KOPT-K1 (cell line): ENCODE data around the gene UTP4.

Experiments
- H3K27ac ChIP-seq: fragments of 200-600 bp; sonication (generic); 2 replicates; pipeline ENCODE4 v1.5.1; 2016; ENCODE audit warnings: antibody characterized with exemption, mild to moderate bottlenecking, low read depth, low read length; ENCODE audit not compliant: poor library complexity, severe bottlenecking
- H3K36me3 ChIP-seq: fragments of 200-600 bp; sonication (generic); 2 replicates; pipeline ENCODE4 v1.5.1; 2017; ENCODE audit warnings: antibody characterized with exemption, mild to moderate bottlenecking, low read length, moderate library complexity; ENCODE audit not compliant: insufficient read depth
- H3K9me3 ChIP-seq: fragments of 200-600 bp; sonication (generic); 2 replicates; pipeline ENCODE4 v1.5.1; 2017; ENCODE audit warnings: antibody characterized with exemption, low read length, mild to moderate bottlenecking; ENCODE audit not compliant: insufficient read depth, poor library complexity, severe bottlenecking

The UTP4 gene

DNA sequence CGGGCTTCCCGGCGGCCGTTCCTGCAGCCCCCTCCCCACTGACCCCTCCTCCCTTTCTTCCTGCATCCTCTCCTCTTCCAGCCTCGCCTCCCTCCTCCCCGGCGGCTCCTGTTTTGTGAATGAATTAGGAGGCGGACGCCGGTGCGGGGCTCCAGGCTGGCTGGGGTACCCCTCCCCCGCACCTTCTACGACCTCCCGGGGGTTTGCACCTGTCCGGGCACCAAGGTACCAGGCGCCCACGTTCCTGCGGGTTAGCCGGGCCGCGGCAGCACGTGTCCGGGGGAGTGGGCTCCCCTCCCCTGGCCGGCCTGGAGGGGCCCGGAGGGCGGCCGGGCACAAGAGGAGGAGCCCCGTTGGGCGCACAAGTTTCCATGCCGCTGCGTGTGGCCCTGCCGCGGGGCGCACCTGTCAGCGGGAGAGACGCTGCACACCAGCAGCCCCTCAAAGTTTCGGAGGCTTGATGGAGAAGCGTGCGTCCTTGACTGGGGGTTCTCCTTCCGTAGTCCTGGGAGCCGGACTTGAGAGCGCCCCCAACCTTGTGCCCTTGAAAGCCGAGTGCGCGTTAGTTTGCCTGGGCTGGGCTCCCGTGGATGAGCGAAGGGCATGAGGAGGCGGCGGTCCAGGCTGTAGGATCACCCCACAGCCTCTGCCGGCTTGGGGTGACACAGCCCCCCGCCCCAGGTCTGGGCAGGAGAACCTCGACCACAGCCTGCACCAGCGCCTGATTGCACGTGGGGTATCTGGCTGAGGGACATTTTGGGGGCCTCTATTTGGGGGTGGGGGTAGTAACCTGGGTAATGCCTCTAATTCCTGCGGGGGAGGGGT, 25.7 kb upstream of the UTP4 start:
- Histone ChIP-seq H3K36me3 (peaks cover 8% of the 10 kb centered on the region), H3K9me3 (no peaks in the 10 kb centered on the region), H3K27ac (peak overlapping the region; percentile 29)

- H3K27ac ChIP-seq = no peak overlapping the region
- peaks cover 8% of the 10 kb centered on the region for H3K36me3 ChIP-seq
- H3K9me3 ChIP-seq = no peaks in the 10 kb centered on the region
Observed at GRCh38 chr16:69107316-69107962, 25.0 kb upstream of the UTP4 start.

- H3K27ac ChIP-seq = no peak overlapping the region
- H3K9me3 ChIP-seq = no peaks in the 10 kb centered on the region
- peaks cover 11% of the 10 kb centered on the region for H3K36me3 ChIP-seq
Observed at GRCh38 chr16:69108064-69108904, 24.2 kb upstream of the UTP4 start.

- H3K27ac ChIP-seq = no peak overlapping the region
- peaks cover 17% of the 10 kb centered on the region for H3K36me3 ChIP-seq
- H3K9me3 ChIP-seq = no peaks in the 10 kb centered on the region
Observed at GRCh38 chr16:69108905-69109252, 23.6 kb upstream of the UTP4 start.

DNA sequence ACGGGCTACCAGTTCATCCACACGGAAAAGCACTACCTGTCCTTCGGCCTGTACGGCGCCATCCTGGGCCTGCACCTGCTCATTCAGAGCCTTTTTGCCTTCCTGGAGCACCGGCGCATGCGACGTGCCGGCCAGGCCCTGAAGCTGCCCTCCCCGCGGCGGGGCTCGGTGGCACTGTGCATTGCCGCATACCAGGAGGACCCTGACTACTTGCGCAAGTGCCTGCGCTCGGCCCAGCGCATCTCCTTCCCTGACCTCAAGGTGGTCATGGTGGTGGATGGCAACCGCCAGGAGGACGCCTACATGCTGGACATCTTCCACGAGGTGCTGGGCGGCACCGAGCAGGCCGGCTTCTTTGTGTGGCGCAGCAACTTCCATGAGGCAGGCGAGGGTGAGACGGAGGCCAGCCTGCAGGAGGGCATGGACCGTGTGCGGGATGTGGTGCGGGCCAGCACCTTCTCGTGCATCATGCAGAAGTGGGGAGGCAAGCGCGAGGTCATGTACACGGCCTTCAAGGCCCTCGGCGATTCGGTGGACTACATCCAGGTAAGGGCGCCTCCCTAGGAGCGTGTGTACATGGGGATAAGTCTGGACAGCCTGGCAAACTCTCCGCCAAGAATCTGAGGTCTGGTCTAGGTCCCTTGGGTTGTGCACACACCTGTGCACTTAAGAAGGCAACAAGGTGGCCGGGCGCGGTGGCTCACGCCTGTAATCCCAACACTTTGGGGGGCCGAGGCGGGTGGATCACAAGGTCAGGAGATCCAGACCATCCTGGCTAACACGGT, 22.8 kb upstream of the UTP4 start:
- Histone ChIP-seq H3K36me3 (peaks cover 25% of the 10 kb centered on the region), H3K27ac (no peak overlapping the region), H3K9me3 (no peaks in the 10 kb centered on the region)

GRCh38 chr16:69110406-69110805, 22.0 kb upstream of the UTP4 start:
- no peak overlapping the region for H3K27ac ChIP-seq
- no peaks in the 10 kb centered on the region for H3K9me3 ChIP-seq
- peaks cover 32% of the 10 kb centered on the region for H3K36me3 ChIP-seq

DNA sequence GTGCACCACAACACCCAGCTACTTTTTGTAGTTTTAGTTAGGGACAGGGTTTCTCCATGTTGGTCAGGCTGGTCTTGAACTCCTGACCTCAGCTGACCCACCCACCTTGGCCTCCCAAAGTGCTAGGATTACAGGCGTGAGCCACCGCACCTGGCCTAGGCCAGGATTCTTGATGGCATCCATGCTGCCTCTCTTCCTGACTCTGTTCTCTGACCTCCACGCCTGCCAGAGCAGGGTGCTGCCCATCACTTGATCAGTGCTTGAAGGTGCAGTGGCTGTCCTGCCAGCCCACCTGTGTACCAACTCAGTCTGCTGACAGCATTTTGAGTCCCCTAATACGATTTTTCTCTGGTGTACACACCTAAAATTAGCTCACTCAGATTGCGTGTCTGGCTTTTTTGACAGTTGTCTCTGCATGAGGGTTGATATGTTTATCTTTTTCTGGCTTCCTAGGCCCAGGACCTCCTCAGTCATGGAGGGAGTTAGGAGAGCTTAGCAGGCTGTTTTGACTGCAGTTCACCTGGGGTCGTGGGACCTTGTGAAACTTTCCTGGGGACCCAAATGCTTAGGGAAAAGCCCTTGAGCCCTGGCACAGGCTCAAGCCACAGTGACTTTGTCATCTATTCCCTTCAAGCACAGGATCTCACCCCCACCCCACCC, 21.1 kb upstream of the UTP4 start:
- no peak overlapping the region for H3K27ac ChIP-seq
- H3K36me3 ChIP-seq = peaks cover 37% of the 10 kb centered on the region
- H3K9me3 ChIP-seq = no peaks in the 10 kb centered on the region

DNA sequence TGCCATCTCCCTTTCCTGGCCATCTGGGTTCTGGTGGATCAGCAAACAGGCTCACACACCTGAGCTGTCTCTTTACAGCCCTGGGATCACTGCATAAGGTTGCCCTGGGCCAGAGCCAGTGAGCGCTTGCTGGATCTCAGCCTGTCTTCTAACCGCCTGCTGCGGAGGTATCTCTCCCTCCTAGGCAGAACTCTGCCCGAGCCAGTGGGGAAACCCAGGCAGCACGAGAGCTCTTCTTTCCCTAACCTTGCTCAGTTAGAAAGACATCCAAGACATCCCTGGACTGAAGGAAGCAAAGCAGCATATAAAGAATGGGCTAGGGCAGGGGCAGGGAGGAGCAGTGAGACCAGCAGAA, 20.6 kb upstream of the UTP4 start:
- H3K9me3 ChIP-seq = no peaks in the 10 kb centered on the region
- no peak overlapping the region for H3K27ac ChIP-seq
- peaks cover 42% of the 10 kb centered on the region for H3K36me3 ChIP-seq

- Histone ChIP-seq H3K9me3 (no peaks in the 10 kb centered on the region), H3K27ac (no peak overlapping the region), H3K36me3 (peaks cover 48% of the 10 kb centered on the region)
Observed at GRCh38 chr16:69112285-69113129, 19.9 kb upstream of the UTP4 start.

DNA sequence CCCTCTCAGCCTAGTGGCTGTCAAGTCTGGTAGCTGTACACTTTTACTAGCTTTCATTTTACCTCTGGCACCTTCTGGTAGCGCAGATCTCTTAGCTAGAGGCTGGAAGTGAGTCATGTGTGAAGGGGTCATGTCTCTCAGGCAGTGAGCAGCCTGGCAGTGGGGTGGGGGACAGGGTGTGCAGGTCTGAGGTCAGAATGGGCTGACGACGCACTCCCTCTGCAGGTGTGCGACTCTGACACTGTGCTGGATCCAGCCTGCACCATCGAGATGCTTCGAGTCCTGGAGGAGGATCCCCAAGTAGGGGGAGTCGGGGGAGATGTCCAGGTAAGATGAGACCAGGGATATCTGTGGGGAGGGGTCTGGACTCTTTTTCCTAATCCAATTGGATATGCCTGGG, 19.2 kb upstream of the UTP4 start:
- Histone ChIP-seq H3K27ac (no peak overlapping the region), H3K9me3 (no peaks in the 10 kb centered on the region), H3K36me3 (peaks cover 55% of the 10 kb centered on the region)

- Histone ChIP-seq H3K36me3 (peaks cover 68% of the 10 kb centered on the region), H3K9me3 (no peaks in the 10 kb centered on the region), H3K27ac (no peak overlapping the region)
Observed at GRCh38 chr16:69114346-69114975, 18.0 kb upstream of the UTP4 start.

DNA sequence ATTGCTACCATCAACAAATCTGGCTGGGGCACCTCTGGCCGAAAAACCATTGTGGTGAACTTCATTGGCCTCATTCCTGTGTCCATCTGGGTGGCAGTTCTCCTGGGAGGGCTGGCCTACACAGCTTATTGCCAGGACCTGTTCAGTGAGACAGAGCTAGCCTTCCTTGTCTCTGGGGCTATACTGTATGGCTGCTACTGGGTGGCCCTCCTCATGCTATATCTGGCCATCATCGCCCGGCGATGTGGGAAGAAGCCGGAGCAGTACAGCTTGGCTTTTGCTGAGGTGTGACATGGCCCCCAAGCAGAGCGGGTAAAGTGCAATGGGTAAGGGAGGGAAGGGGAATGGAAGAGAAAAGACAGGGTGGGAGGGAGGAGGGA, 17.5 kb upstream of the UTP4 start:
- Histone ChIP-seq H3K27ac (no peak overlapping the region), H3K9me3 (no peaks in the 10 kb centered on the region), H3K36me3 (peaks cover 73% of the 10 kb centered on the region)

GRCh38 chr16:69115361-69115760, 17.1 kb upstream of the UTP4 start:
- Histone ChIP-seq H3K36me3 (peaks cover 77% of the 10 kb centered on the region), H3K27ac (no peak overlapping the region), H3K9me3 (no peaks in the 10 kb centered on the region)
